ENCODE results near the gene ABCB6.
"Not testable (repeated sequence)": the region's sequence is repeated elsewhere in the genome, so short reads cannot be mapped to it uniquely, and the experiment has no call there.

Gene ABCB6

DNA sequence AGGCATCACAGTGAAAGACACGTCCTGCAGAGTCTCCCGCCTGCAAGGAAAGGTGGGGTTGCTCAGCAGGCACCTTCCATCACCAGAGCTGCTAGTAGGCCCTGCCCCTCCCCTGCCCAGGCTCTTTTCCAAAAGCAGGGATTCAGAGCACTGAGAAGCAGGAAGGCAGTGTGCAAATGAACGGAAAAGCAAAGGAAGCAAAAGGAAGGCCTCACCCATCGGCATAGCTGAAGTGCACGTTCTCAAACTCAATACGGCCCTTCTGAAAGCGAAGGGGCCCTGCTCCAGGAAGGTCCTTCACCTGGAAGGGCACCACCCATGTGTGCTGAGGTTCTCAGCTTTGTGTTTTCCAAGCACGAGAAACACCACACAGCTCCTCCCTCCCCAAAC is 5.7 kb downstream of the ABCB6 start:
- no peak for DNase-seq

- no peak for DNase-seq
Measured at GRCh38 chr2:219210886-219211362, 7.8 kb downstream of the ABCB6 start.

- DNase-seq = no peak
Measured at GRCh38 chr2:219210196-219210885, 8.4 kb downstream of the ABCB6 start.

DNA sequence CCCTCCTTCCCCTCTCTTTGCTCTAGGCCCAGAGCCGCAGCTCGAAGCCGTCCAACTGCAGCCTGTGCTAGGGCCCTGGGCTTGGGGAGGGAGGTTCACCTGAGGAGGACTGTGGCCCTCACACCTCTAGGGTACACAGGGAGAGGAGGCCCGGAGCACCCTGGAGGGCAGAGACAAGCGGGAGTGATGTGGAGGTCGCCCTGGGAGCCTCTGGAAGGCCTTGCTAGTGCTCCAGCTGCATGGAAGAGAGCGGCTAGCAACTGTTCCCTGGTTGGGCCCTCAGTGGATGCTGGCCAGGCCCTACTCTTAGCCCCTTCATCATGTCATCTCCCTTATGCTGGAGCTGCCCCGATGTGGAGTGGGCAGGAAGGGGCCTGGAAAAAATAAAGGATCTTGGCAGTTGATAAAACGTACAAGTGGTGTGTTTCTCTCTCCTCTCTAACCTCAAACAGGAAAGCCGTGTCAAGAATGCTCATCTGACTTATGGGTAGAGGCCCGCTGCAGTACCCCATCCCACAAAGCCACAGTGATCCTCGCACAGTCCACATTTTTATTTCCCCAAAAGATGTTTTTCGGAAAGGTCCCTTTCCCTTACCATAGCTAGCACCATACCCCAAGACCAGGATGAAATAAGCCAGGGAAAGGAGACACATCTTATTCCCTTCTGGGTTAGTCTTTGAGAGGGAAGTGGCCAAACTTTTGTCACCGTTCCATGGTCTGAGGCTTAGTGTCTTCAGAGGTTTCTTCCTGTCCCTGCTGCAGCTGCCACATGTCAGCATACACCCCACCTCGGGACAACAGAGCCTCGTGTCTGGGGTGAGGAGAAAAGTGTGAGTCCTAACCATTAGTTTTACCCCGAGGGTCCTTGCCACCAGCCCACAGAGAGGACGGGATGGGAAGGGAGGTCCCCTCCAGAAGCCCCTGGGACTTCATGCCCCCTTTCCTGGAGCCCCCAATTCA is 9.2 kb downstream of the ABCB6 start:
- DNase-seq = no peak

- DNase-seq = no peak
Measured at GRCh38 chr2:219207884-219208740, 10.6 kb downstream of the ABCB6 start.

DNA sequence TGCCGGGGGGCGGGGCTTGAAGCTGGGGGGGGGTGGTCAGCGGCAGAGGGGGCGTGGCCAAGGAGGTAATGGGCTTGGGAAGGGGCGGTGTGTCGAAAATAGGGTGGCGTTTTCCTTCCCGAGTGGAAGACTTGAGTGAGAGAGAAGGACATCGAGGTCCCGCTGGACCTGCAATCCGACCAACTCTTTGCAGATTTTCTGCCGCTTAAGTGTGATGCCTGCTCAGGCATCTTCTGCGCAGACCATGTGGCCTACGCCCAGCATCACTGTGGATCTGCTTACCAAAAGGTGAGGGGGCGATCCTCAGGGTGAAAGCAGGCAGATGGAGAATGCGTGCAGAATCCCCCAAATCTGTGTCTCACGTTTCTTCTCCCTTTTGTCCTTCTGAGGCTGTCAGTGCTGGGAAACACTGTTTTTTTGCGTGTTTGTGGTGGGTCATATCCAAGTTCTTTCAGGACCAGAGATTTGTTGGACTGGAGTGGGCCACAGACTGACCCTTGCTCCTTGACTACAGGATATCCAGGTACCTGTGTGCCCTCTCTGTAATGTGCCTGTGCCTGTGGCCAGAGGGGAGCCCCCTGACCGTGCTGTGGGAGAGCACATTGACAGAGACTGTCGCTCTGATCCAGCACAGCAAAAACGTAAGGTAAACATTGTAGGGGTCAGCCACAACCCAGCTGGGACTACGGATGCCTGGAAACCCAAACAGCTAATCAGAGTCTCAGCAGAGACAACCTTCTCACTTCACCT is 11.4 kb downstream of the ABCB6 start:
- DNase-seq = no peak

GRCh38 chr2:219206328-219207133 is 12.2 kb downstream of the ABCB6 start, which contains the start of gene ZFAND2B:
TSS of gene ZFAND2B (plus strand) at chr2:219206782. CDS start at chr2:219206988, 206 bp downstream.
- peak; percentile 96 for DNase-seq

DNA sequence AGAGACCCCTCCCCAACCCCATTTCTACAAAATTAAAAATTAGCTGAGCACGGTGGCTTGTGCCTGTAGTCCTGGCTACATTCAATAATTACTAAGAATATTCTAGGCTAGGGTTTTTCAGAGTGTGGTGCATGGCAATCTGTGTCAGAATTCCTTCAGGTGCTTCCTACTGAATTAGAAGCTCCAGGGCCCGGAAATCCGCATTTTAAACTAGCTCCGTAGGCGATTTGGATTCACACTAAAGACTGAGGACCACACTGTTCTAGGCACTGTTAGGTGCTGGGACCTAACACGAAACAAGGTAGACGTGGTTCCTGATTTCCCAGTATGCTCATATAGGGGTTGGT is 12.8 kb downstream of the ABCB6 start:
- no peak for DNase-seq

DNA sequence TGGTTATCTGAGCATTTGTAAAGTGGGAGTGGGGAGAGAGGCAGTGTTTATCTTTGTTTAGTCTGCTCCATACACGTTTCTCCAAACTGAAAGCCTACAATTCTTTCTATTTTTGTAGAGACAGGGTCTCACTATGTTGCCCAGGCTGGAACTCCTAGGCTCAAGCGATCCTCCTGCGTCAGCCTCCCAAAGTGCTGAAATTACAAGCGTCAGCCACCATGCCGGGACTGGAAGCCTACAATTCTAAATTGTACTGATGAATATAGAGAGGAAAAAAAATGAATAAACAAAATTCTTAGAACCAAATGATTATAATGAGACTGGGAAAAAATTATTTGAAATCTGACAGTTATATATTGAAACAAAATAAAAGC is 13.6 kb downstream of the ABCB6 start:
- no peak for DNase-seq

DNA sequence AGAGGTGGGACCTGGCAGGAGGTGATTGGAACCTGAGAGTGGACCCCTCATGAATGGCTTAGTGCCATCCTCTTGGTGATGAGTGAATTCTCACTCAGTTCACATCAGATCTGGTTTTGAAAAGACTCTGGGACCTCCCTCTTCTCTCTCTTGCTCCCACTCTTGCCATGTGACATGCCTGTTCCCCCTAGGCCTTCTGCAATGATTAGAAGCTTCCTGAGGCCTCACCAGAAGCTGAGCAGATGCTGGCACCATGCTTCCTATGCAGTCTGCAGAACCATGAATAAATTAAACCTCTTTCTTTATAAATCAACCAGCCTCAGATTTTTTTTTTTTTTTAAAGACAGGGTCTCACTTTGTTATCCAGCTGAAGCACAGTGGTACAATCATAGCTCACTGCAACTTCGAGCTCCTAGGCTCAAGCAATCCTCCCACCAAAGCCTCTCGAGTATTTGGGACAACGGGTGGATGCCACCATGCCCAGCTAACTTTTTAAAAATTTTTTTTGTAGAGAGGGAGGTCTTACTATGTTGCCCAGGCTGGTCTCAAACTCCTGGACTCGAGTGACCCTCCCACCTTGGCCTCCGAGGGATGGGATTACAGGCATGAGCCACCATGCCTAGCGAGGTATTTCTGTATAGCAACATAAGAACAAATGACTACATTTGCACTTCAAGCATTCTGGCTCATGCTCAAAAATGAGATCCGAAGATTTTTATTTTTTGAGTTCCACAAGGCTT is 14.2 kb downstream of the ABCB6 start:
- DNase-seq = no peak

GRCh38 chr2:219201331-219201730 is 17.4 kb downstream of the ABCB6 start:
- not testable (repeated sequence) for DNase-seq

- DNase-seq = peak; percentile 26
Measured at GRCh38 chr2:219200502-219201326, 18.0 kb downstream of the ABCB6 start.

GRCh38 chr2:219199470-219200211 is 19.1 kb downstream of the ABCB6 start:
- no peak for DNase-seq

- no peak for DNase-seq
Measured at GRCh38 chr2:219198974-219199373, 19.8 kb downstream of the ABCB6 start.

- DNase-seq = no peak
Measured at GRCh38 chr2:219197388-219197787, 21.4 kb downstream of the ABCB6 start.

DNA sequence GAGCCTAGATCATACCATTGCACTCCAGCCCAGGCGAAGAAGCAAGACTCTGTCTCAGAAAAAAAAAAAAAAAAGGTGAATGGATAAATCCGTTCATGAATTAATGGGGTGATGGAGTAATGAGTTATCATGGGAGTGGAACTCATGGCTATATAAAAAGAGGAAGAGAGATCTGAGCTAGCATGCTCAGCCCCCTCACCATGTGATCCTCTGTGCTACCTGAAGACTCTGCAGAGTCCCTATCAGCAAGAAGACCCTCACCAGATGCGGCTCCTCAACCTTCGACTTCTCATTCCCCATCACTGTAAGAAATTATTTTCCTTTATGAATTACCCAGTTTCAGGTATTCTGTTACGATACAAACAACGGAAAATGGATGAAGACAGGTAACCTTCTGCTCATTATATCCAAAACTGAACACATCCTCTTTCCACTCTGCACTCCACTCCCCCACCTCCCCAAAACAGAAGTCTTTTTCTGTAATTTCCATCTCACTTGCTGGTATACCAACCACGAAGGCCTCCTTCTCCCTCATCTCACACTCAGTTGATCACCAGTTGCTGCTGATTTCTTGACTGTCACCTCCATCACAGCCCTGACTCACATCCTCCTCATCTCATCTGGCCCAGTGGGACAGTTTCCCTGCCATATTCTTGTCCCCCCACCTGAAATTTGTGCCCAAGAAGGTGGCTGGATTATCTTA is 31.9 kb downstream of the ABCB6 start:
- peak; percentile 42 for DNase-seq

GRCh38 chr2:219184121-219184520 is 34.6 kb downstream of the ABCB6 start:
- DNase-seq = no peak

GRCh38 chr2:219183151-219183772 is 35.5 kb downstream of the ABCB6 start:
- no peak for DNase-seq
